Stimulated activated CD8-positive, alpha-beta memory T cell treated with anti-CD3 and anti-CD28 coated beads, Interleukin-12 subunit alpha, Interleukin-12 subunit beta, amount 100 ng/mL, for 1 hour (primary cell): ENCODE measurements around the gene C11orf16.
"Not testable (repeated sequence)": the region's sequence is repeated elsewhere in the genome, so short reads cannot be mapped to it uniquely, and the experiment has no call there.

Source experiments
- DNase-seq: peaks from one replicate; pipeline ENCODE4 v3.0.0-alpha.2; 2020; ENCODE audit warnings: low read depth

The C11orf16 gene

GRCh38 chr11:8937159-8937558 is 4.4 kb upstream of the C11orf16 start:
- DNase-seq: no peak

DNA sequence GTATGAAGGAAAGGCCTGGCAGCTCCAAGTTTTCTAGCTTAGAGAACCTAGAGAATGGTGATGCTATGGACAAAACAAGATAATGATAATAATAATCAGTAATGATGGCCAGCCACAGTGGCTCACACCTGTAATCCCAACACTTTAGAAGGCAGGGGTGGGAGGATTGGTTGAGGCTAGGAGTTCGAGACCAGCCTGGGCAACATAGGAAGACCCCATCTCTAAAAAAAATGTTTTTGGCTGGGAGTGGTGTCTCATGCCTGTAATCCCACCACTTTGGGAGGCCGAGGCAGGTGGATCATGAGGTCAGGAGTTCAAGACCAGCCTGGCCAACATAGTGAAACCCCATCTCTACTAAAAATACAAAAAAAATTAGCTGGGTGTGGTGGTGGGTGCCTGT is 3.0 kb upstream of the C11orf16 start:
- DNase-seq: not testable (repeated sequence)

GRCh38 chr11:8934742-8935488 is 2.2 kb upstream of the C11orf16 start:
- no peak for DNase-seq

DNA sequence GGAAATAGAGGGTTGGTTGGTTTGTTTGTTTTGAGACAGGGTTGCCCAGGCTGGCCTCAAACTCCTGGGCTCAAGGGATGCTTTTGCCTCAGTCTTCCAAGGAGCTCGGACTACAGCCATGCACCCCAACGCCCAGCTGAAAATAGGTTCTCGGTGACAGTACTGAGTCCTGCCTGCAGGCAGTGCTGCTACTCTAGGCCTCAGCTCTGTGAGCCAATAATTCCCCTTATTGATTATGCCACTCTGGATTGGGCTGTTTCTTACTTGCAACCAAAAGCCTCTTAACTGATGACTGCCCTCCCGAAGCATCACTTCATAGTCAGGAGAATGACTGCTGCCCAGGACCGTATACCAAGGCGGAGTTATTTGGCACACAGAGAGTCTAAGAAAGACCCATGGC is 1.2 kb upstream of the C11orf16 start:
- DNase-seq: no peak

DNA sequence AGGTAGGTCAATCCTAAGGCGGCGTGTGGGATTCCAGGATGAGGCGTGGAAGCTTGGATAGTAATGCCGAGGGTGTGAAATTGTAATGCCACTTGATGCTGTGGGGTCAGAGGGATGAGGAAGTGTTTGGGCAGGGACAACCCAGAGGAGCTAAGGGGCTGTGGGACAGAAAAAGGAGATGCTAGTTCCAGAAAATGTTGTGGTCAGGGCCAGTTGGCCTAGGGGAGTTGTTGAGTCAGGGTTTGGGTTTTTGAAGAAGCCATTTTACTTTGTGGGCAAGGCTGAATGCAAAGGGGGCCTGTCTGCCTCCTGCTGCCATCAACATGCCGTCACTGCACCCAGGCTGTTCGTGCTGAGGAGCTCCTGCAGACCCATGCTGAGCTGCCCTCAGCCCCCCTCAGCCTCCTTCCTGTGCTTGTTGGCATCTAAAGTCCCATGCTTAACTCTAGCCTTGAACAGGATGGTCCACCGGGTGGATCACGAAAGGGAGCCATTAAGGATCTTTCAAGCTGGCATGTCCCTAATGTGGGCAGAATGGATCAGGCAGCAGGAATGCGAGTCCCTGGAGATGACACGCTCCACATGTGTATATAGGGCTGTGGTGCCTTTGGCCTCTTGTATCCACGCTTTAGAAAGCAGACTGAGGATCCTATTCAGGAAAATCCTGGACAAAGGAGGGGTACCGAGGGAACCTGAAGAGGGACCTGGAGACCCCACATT is 2.1 kb downstream of the C11orf16 start:
- no peak for DNase-seq

DNA sequence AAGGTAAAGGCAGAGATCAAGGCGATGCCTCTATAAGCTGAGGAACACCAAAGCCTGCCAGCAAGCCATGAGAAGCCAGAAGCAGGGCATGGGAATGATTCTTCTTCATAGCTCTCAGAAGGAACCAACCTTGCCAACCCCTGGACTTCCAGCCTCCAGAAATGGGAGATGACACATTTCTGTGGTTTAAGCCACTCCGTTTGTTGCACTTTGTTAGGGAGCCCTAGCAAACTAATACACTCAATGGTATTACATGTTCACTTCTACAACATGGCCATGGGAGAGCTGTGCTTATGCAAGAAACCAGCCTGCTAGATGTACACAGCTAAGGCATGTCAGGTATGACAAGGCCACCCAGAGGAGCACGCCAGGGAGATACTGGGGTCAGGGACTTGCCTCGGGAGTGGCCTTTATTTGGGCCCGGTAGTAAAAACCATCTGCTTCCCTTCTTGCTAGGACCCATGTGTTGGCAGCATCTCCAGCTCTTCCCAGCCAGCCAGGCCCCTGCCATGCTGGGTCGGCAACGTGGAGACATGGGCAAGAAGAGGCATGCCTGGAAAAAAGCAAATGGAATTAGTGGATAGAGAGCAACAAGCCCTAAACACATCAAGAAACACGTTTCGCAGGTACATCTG is 3.6 kb downstream of the C11orf16 start:
- DNase-seq: no peak

GRCh38 chr11:8928205-8928604 is 4.5 kb downstream of the C11orf16 start:
- DNase-seq: no peak

DNA sequence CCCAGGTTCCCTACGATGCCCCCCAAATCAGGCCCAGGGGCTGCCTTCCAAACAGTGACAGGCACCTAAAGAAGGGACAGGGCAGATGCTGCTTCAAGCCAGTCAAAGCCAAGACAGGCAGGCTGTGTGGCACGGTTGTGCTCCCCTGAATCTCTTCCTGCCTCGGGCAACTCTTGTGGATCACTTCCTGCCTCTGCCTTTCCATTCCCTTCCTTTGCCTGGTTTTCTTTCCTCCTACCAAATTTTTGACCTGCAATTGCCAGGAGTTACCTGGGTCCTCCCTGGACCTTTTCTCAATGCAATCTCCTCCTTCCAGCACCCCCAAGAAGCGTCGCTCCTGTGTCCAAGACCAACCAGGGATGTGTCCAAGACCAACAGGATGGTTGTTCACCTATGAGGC is 5.5 kb downstream of the C11orf16 start:
- DNase-seq: no peak

GRCh38 chr11:8926236-8926635 is 6.5 kb downstream of the C11orf16 start:
- DNase-seq: no peak

GRCh38 chr11:8925711-8926110 is 7.0 kb downstream of the C11orf16 start:
- no peak for DNase-seq

DNA sequence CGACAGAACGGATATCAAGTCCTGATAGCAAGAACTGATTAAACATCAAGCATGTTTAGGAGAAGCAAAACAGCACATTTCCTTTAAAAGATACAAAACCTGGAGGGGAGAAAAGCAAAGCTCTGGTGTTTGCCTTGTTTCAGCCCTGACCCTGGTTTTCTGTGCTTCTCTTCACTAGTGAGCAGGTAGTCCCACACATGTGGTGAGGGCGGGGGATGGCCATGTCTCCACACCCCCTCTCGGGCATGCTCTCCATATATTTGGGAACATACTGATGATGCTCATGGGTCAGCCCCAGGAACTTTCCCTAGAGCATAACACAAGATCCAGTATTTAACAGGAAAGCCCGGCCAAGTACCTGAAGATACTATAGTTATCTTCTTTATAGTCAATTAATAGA is 10.1 kb downstream of the C11orf16 start:
- DNase-seq: no peak

GRCh38 chr11:8917157-8917825 is 15.5 kb downstream of the C11orf16 start:
- DNase-seq: no peak

- DNase-seq: no peak
Measured at GRCh38 chr11:8914661-8915018, 18.1 kb downstream of the C11orf16 start.

DNA sequence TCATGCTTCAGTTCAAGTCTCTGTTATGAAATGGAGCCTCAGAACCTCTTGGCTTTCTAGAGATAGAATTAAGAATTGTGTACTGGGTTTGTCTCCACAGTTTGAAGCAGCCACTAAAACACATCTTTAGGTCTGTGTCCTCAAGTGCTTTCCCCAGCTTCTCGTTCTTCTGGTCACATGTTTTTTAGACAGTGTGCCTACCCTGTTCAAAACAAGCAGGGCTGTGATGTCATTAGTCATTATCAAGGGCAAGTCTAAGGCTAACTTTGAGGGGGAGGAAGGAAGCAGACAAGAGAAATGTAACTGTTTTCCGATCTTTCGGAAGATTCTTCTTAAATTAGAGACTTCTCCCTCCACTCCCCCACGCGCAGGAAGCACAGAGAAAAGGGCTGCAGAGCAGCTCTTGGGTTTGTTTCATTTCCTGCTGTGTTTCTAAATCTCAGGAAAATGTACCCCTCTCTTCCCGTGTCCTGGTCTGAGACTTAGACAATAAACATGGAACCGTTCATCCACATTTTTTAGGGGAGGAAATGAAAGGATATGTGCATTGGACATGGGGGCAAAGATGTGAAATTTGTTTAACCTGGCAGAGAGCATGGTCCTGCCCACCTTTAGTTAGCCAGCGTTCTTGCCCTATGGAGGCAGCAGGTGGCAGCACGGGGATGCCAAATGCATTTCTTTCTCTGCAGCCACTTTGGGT is 18.6 kb downstream of the C11orf16 start:
- DNase-seq: peak; percentile 14

GRCh38 chr11:8911029-8911823 is 21.5 kb downstream of the C11orf16 start, which contains the start of gene AKIP1:
TSS of gene AKIP1 (plus strand) at chr11:8911189. CDS start at chr11:8911450, 261 bp downstream.
- peak; percentile 60 for DNase-seq

DNA sequence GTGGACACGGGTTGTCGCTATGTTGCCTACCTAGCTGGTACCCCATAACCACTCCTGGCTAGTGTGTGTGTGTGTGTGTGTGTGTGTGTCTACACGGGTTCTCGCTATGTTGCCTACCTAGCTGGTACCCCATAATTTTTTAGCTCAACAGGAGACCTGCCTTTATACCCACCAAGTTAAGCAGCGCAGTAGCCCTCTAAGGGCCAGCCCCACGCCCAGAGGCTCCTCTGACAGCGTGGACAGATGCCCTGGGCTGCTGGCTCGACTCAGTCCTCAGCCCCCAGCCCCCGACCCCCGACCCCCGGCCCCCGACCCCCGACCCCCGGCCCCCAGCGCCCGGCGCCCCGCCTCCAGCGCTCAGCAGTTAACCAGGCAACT is 22.1 kb downstream of the C11orf16 start:
- DNase-seq: no peak

DNA sequence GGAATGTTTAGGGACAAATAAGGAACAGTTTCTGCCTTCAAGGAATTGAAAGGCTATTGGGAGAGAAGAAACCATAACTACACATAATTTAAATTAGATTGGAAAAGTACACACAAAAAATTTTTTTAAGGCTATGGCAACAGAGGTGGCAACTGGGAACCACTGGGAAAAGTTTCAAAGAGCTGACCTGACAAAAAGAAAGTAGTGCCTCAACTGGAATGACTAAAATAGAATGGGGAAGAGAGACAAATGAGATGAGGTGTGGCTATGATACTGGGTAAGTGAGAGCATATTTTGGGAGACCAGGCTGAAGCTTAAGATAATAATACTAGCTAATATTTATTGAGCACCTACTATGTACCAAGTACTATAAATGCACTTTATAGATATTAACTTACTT is 24.6 kb downstream of the C11orf16 start:
- no peak for DNase-seq

DNA sequence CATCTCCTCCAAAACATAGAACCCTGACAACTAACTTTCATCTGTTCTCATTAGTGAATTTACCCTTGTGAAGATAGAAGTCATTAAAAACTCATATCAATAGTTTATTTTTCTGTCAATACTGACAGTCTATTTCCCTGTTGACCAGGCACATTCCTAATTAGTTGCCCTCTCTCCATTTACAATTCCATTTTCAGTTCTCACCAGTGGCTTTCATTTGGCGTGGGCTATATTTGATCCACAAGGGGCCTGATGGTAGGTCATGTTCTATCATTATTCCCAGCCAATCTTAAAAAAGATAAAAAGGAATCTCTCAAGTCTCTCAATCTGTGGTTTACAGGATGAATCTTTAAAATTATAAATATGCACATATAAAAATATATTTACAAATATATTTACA is 25.6 kb downstream of the C11orf16 start:
- DNase-seq: no peak

GRCh38 chr11:8905528-8906165 is 27.1 kb downstream of the C11orf16 start:
- no peak for DNase-seq

DNA sequence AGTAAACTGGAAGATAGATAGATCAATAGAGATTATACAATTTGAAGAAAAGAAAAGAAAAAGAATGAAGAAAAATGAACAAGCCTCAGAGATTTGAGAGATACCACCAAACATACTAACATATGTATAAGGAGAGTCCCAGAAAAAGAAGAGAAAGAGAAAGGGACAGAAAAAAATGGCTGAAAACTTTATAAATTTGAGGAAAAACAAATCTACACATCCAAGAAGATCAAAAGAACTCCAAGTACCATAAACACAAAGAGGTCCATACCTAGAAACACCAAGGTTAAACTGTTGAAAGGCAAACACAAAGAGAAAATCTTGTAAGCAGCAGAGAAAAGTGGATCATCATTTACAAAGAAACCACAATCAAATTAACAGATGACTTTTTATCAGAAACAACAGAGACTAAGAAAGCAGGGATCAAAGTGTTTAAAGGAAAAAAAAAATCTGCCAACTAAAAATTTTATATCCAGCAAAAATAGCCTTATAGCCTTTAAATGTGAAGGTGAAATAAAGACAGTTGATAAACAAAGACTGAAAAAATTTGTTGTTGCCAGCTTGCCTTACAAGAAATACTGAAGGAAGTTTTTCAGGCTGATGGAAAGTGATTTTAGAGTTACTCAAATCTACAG is 33.5 kb downstream of the C11orf16 start:
- DNase-seq: no peak
